B cell (primary cell): ENCODE measurements around the gene ARL14. TPM values are rescaled to one million over a fixed set of nuclear protein-coding genes. Genes with fewer than 3 reads are reported as not detected.
A peak's percentile ranks its signal among the peaks of the same experiment; 100 is the strongest.

Source experiments
- ATAC-seq: fragments of 200-7000 bp; cut with Tn5 transposase; one replicate; pipeline ENCODE4 v1.10.0; 2021; ENCODE audit warnings: low read depth, mild to moderate bottlenecking, moderate number of reproducible peaks, moderate library complexity
- CTCF ChIA-PET: fragments of 350-600 bp; sonication (Branson Sonifier 250); formaldehyde crosslinking; loops from one replicate; lab custom pipeline; 2021; ENCODE audit warnings: antibody characterized with exemption, inconsistent platforms; lab: Charles Lee
- POLR2A ChIA-PET: fragments of 350-600 bp; sonication (Branson Sonifier 250); formaldehyde crosslinking; loops from one replicate; lab custom pipeline; 2021; ENCODE audit warnings: antibody characterized with exemption; lab: Charles Lee
- DNase-seq: peaks from one replicate; pipeline ENCODE4 v3.0.0; 2013
- H2AFZ ChIP-seq: 2 replicates; pipeline ENCODE4 v1.6.1; 2012; ENCODE audit warnings: mild to moderate bottlenecking, low read depth, low read length; ENCODE audit not compliant: insufficient read depth, poor library complexity, severe bottlenecking
- H3K27ac ChIP-seq, 2 donors: 1 replicate in 1 of 2; 2 replicates in 1 of 2; pipeline ENCODE4 v1.5.1; 2012 to 2013; ENCODE audit warnings: low read length in 2 of 2, mild to moderate bottlenecking in 2 of 2, moderate library complexity in 1 of 2
- H3K27me3 ChIP-seq, 4 experiments: fragments of 200-600 bp in 1 of 4; sonication (generic) in 1 of 4; replicated peaks in 1 of 4; 1 replicate in 2 of 4; 2 replicates in 2 of 4; pipeline versions ENCODE4 v1.6.1 to v1.7.0; 2013 to 2016; ENCODE audit warnings: low read length in 3 of 4, mild to moderate bottlenecking in 2 of 4, mixed read lengths in 1 of 4, moderate library complexity in 1 of 4; ENCODE audit not compliant: insufficient read depth in 4 of 4, control insufficient read depth in 3 of 4; ENCODE audit errors: control extremely low read depth in 1 of 4
- H3K36me3 ChIP-seq, 2 experiments: replicated peaks in 1 of 2; 1 replicate in 1 of 2; 2 replicates in 1 of 2; pipeline versions ENCODE4 v1.6.1 to v1.7.1; 2013; ENCODE audit warnings: low read length in 1 of 2; ENCODE audit not compliant: insufficient read depth in 2 of 2, control insufficient read depth in 1 of 2; ENCODE audit errors: control extremely low read depth in 1 of 2, extremely low read depth in 1 of 2
- H3K4me1 ChIP-seq, 2 donors: fragments of 200-600 bp in 1 of 2; sonication (generic) in 1 of 2; 1 replicate in 1 of 2; 2 replicates in 1 of 2; pipeline versions ENCODE4 v1.5.1 to v1.6.1; 2013 to 2017; ENCODE audit warnings: low read length in 2 of 2; ENCODE audit not compliant: control insufficient read depth in 2 of 2, insufficient read depth in 2 of 2
- H3K4me2 ChIP-seq: replicated peaks from 2 replicates; pipeline ENCODE3; 2012; ENCODE audit warnings: mild to moderate bottlenecking, low read depth, low read length; ENCODE audit not compliant: poor library complexity, severe bottlenecking
- H3K4me3 ChIP-seq, 5 experiments: fragments of 200-600 bp in 1 of 5; sonication (generic) in 1 of 5; 1 replicate in 3 of 5; 2 replicates in 2 of 5; pipeline versions ENCODE4 v1.5.1 to v1.7.0; 2011 to 2016; ENCODE audit warnings: low read length in 4 of 5, mild to moderate bottlenecking in 4 of 5, low read depth in 2 of 5, control low read depth in 1 of 5, moderate library complexity in 1 of 5; ENCODE audit not compliant: insufficient read depth in 1 of 5; ENCODE audit errors: control extremely low read depth in 1 of 5, extremely low read depth in 1 of 5
- H3K79me2 ChIP-seq: fragments of 200-600 bp; sonication (generic); one replicate; pipeline ENCODE4 v1.6.0; 2016; ENCODE audit warnings: low read length; ENCODE audit not compliant: control insufficient read depth, insufficient read depth
- H3K9ac ChIP-seq: fragments of 200-600 bp; sonication (generic); 2 replicates; pipeline ENCODE4 v1.6.1; 2017; ENCODE audit warnings: mild to moderate bottlenecking, low read length, moderate library complexity
- H3K9me3 ChIP-seq, 3 donors: one replicate each; pipeline versions ENCODE4 v1.6.1 to v1.7.1; 2013; ENCODE audit warnings: low read length in 2 of 3; ENCODE audit not compliant: control insufficient read depth in 2 of 3, insufficient read depth in 1 of 3; ENCODE audit errors: control extremely low read depth in 1 of 3
- H4K20me1 ChIP-seq: 2 replicates; pipeline ENCODE4 v1.6.0; 2012; ENCODE audit warnings: mild to moderate bottlenecking, low read length; ENCODE audit not compliant: insufficient read depth, control insufficient read depth, poor library complexity, severe bottlenecking
- H3K27ac Mint-ChIP-seq: one replicate; pipeline ENCODE4 v1.8.0; 2021; ENCODE audit warnings: mixed read lengths
- H3K27me3 Mint-ChIP-seq: one replicate; pipeline ENCODE4 v1.8.0; 2021; ENCODE audit warnings: mixed read lengths
- H3K4me1 Mint-ChIP-seq: one replicate; pipeline ENCODE4 v1.8.0; 2021; ENCODE audit warnings: mixed read lengths
- H3K4me3 Mint-ChIP-seq: one replicate; pipeline ENCODE4 v1.8.0; 2021; ENCODE audit warnings: mixed read lengths
- H3K9me3 Mint-ChIP-seq: one replicate; pipeline ENCODE4 v1.8.0; 2022; ENCODE audit warnings: mixed read lengths; ENCODE audit not compliant: insufficient read depth
- EZH2 ChIP-seq: IDR thresholded peaks from 2 replicates; pipeline ENCODE4 v1.6.1; 2012; ENCODE audit warnings: borderline replicate concordance, low read depth, mild to moderate bottlenecking, moderate library complexity, low read length; ENCODE audit not compliant: insufficient read depth, poor library complexity, severe bottlenecking
- WGBS: methylation state at CpG from one replicate; pipeline ENCODE4 v1.1.5; 2013; ENCODE audit warnings: missing lambda C conversion rate; ENCODE audit not compliant: insufficient coverage; 5-methylcytosine and 5-hydroxymethylcytosine counted together
- intact Hi-C: fragments of 100-400 bp; cut with micrococcal nuclease; formaldehyde crosslinking; loops from one replicate; pipeline ENCODE4 v1.10.0; 2022
- polyA plus RNA-seq: library from polyadenylated mRNA; depleted of rRNA; stranded (reverse); fragments of >200 nt; gene quantifications from 2 replicates; pipeline ENCODE4 v1.2.3, GENCODE V29; 2012
- total RNA-seq, 2 donors: library from RNA; stranded (reverse); fragments of 120-200 nt in 1 of 2; gene quantifications; 1 replicate in 1 of 2; 2 replicates in 1 of 2; pipeline versions ENCODE4 v1.2.3 to v1.2.4, GENCODE V29; 2013 to 2022
- TF ChIP-seq, protein P1 (sequence below): fragments of 200-600 bp; IDR thresholded peaks from one replicate; pipeline ENCODE4 v1.8.0; 2022; ENCODE audit warnings: antibody characterized with exemption, mild to moderate bottlenecking

Gene ARL14
- total and polyA plus RNA-seq, 2 donors (not counting 1 experiment from before 2014, with no cell fraction given) = 0.43 to 0.89 TPM

DNA sequence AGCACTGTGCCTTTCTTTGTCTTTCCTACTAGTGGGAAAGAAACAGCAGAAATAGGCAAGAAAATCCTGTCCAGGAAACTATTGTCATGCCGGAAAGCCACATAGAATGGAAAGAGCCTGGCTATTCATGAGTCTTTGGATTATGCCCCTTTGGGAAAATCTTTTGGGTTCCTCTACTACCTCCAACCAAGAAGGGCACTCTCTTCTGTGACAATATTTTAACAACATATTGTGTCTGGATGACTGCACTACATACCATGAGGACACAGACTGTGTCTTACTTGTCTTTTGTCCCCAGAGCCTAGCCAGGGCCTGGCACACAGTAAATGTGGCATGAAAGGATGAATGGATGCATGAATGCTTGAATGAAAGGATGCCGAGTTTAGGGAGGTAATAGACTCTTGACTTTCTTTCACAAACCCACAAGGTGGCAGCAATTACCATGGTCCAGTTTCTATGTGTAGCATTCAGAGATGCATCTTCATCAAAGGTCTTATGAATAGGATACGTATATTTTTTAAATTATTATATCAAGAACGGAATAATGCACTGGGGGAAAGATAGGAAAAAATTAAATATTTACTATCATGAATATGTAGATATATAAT is 30.3 kb downstream of the ARL14 start:
- no peak overlapping the region for H3K27ac Mint-ChIP-seq
- Histone ChIP-seq H3K27me3 (peaks cover 0 to 18% (median 7%) of the 10 kb centered on the region in 4 experiments), H4K20me1 (no peaks in the 10 kb centered on the region), H3K9me3 (no peaks in the 10 kb centered on the region), H3K36me3 (no peaks in the 10 kb centered on the region), H3K4me2 (no peak overlapping the region), H3K9ac (no peak overlapping the region), H3K4me1 (no peaks in the 10 kb centered on the region), H3K79me2 (no peaks in the 10 kb centered on the region), H3K4me3 (no peak overlapping the region), H2AFZ (no peak overlapping the region), H3K27ac (no peak overlapping the region)
- POLR2A ChIA-PET = no interaction called here
- TF ChIP-seq, protein P1, sequence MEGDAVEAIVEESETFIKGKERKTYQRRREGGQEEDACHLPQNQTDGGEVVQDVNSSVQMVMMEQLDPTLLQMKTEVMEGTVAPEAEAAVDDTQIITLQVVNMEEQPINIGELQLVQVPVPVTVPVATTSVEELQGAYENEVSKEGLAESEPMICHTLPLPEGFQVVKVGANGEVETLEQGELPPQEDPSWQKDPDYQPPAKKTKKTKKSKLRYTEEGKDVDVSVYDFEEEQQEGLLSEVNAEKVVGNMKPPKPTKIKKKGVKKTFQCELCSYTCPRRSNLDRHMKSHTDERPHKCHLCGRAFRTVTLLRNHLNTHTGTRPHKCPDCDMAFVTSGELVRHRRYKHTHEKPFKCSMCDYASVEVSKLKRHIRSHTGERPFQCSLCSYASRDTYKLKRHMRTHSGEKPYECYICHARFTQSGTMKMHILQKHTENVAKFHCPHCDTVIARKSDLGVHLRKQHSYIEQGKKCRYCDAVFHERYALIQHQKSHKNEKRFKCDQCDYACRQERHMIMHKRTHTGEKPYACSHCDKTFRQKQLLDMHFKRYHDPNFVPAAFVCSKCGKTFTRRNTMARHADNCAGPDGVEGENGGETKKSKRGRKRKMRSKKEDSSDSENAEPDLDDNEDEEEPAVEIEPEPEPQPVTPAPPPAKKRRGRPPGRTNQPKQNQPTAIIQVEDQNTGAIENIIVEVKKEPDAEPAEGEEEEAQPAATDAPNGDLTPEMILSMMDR = peak; percentile 75
- TF ChIP-seq EZH2 = no peak
- no peaks in the 10 kb centered on the region for H3K9me3 Mint-ChIP-seq
- no peaks in the 10 kb centered on the region for H3K4me1 Mint-ChIP-seq
- intact Hi-C loops = no loop called here
- ATAC-seq (peak; percentile 39), DNase-seq (peak; percentile 54)
- 57% methylated on average over 1 of the region's 4 CpGs for WGBS
- CTCF ChIA-PET = interaction anchor here (1.0 to 2.8 kb wide), 3 partner anchors 234 to 243 kb away, joined by 4 to 28 read pairs (median 20); no protein-coding TSS in a partner anchor
- H3K4me3 Mint-ChIP-seq = no peak overlapping the region
- peaks cover 30% of the 10 kb centered on the region for H3K27me3 Mint-ChIP-seq

DNA sequence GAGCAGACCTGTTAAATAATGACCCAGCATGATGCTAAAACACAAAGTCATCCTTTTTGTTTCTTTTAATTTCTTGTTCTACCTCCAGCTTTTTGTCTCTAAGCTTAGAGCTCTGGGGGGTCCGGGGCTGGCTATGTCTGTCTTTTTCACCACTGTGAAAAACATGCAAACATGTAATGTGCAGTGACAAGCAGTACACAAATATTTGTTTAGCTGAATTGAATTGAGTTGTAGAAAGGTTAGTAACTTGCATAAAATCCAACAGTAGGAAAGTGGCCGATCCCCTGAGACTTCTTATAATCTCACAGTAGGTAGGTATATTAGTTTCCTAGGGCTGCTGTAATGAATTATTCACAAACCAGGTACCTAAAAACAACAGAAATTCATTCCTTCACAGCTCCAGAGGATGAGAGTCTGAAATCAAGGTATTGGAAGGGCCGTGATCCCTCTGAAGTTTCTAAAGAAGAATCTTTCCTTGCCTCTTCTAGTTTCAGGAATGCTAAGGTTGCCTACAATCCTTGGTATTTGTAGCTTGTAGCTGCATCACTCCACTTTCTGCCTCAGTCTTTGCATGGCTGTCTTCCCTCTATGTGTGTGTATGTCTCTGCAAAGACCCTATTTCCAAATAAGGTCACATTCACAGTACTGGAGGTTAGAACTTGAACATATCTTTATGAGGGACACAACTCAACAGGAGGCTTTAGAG is 32.7 kb downstream of the ARL14 start:
- no peaks in the 10 kb centered on the region for H3K79me2 ChIP-seq
- no peaks in the 10 kb centered on the region for H3K9me3 ChIP-seq
- ChIA-PET CTCF (interaction anchor here (0.9 to 2.8 kb wide), 5 partner anchors 222 to 234 kb away, joined by 3 to 28 read pairs (median 8); no protein-coding TSS in a partner anchor), POLR2A (no interaction called here)
- no peak overlapping the region for H3K27ac Mint-ChIP-seq
- WGBS = 100% methylated on average over 1 of the region's 3 CpGs
- peaks cover 3% of the 10 kb centered on the region for H3K9me3 Mint-ChIP-seq
- H3K4me1 ChIP-seq = no peaks in the 10 kb centered on the region
- H3K36me3 ChIP-seq = no peaks in the 10 kb centered on the region
- H3K27ac ChIP-seq = no peak overlapping the region
- H2AFZ ChIP-seq = no peak overlapping the region
- no peak overlapping the region for H3K4me2 ChIP-seq
- intact Hi-C loops = no loop called here
- no peaks in the 10 kb centered on the region for H3K4me1 Mint-ChIP-seq
- H3K27me3 Mint-ChIP-seq = peaks cover 33% of the 10 kb centered on the region
- ATAC-seq (no peak), DNase-seq (no peak)
- H4K20me1 ChIP-seq = no peaks in the 10 kb centered on the region
- no peak overlapping the region for H3K9ac ChIP-seq
- H3K4me3 Mint-ChIP-seq = no peak overlapping the region
- no peak for TF ChIP-seq EZH2
- TF ChIP-seq, protein P1 = no peak
- peaks cover 0 to 18% (median 7%) of the 10 kb centered on the region in 4 experiments for H3K27me3 ChIP-seq
- no peak overlapping the region for H3K4me3 ChIP-seq
